ENCODE measurements around the gene CSAG3.
"Not testable (repeated sequence)": the region's sequence is repeated elsewhere in the genome, so short reads cannot be mapped to it uniquely, and the experiment has no call there.

Gene CSAG3

GRCh38 chrX:152758918-152759317 lies at the start of gene CSAG3:
TSS of gene CSAG3 (plus strand) at chrX:152759218.
- H3K79me2 ChIP-seq (ENCODE audit: control insufficient read depth, low read length); H3K36me3 ChIP-seq (ENCODE audit: control insufficient read depth, low read length); H3K4me3 ChIP-seq (ENCODE audit: low read length); H3K4me2 ChIP-seq (ENCODE audit: low read length); H4K20me1 ChIP-seq (ENCODE audit: control insufficient read depth, insufficient read depth, low read depth, low read length); H3K4me1 ChIP-seq (ENCODE audit: control insufficient read depth, low read length); H3F3A ChIP-seq (ENCODE audit: control insufficient read depth, insufficient read depth); H3K27ac ChIP-seq (ENCODE audit: low read depth, low read length); H3K27me3 ChIP-seq (ENCODE audit: control insufficient read depth, low read length); H3K9me2 ChIP-seq (replicated peaks; ENCODE audit: control insufficient read depth, low read length); H3K9me3 ChIP-seq (ENCODE audit: control insufficient read depth, insufficient read depth, low read length): not testable (repeated sequence)

DNA sequence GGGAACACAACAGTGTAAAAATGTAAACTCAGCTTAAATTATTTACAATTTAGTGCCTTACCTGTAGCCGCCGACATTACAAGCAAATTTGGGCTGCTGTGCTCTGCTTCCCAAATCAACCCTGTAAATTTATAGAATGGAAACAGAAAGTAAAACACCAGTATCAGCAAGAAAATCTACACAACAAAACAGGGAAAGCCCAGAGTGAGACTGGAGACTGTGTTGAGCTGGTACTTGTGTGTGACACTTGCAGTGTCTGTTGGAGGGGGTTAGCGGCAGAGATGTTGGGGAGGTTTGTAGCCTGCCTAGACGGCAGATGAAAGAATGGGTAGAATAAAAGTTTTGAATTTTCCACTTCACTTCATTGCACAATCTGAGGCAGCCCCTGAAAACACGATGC lies 45.8 kb upstream of the CSAG3 start:
- H3K79me2 ChIP-seq (ENCODE audit: control insufficient read depth, low read length); H3K4me1 ChIP-seq (ENCODE audit: control insufficient read depth, low read length); H3K27me3 ChIP-seq (ENCODE audit: control insufficient read depth, low read length); H3K4me2 ChIP-seq (ENCODE audit: low read length); H3K27ac ChIP-seq (ENCODE audit: low read depth, low read length); H3K9me3 ChIP-seq (ENCODE audit: control insufficient read depth, insufficient read depth, low read length); H3K9me2 ChIP-seq (replicated peaks; ENCODE audit: control insufficient read depth, low read length); H3K36me3 ChIP-seq (ENCODE audit: control insufficient read depth, low read length); H3F3A ChIP-seq (ENCODE audit: control insufficient read depth, insufficient read depth); H3K4me3 ChIP-seq (ENCODE audit: low read length); H4K20me1 ChIP-seq (ENCODE audit: control insufficient read depth, insufficient read depth, low read depth, low read length): not testable (repeated sequence)

DNA sequence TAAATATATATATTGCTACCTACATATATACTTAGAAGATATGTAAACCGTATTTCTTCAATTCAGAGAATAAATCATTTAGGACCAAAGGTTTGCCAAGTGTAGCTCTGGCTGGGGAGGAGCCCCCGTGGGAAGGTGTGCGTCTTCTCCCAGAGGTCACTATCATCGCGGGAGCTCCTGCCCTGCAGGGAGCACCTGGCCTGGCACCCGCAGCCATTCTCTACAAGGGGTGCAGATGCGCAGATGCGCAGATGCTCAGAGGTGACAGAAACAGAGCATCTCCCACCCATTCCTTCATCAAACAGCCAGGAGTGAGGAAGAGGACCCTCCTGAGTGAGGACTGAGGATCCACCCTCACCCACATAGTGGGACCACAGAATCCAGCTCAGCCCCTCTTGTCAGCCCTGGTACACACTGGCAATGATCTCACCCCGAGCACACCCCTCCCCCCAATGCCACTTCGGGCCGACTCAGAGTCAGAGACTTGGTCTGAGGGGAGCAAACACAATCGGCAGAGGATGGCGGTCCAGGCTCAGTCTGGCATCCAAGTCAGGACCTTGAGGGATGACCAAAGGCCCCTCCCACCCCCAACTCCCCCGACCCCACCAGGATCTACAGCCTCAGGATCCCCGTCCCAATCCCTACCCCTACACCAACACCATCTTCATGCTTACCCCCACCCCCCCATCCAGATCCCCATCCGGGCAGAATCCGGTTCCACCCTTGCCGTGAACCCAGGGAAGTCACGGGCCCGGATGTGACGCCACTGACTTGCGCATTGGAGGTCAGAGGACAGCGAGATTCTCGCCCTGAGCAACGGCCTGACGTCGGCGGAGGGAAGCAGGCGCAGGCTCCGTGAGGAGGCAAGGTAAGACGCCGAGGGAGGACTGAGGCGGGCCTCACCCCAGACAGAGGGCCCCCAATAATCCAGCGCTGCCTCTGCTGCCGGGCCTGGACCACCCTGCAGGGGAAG lies 44.9 kb upstream of the CSAG3 start, which contains the start of gene MAGEA2B:
Gene MAGEA2B, plus strand, starts transcription at position 814 of the 973 bp plus-strand sequence. CDS start 2,479 bp downstream, outside the sequence.
- not testable (repeated sequence) for H3K27me3 ChIP-seq (ENCODE audit: control insufficient read depth, low read length); H3K4me3 ChIP-seq (ENCODE audit: low read length)

GRCh38 chrX:152725409-152725808 lies 33.6 kb upstream of the CSAG3 start:
- TF ChIP-seq, protein P1, sequence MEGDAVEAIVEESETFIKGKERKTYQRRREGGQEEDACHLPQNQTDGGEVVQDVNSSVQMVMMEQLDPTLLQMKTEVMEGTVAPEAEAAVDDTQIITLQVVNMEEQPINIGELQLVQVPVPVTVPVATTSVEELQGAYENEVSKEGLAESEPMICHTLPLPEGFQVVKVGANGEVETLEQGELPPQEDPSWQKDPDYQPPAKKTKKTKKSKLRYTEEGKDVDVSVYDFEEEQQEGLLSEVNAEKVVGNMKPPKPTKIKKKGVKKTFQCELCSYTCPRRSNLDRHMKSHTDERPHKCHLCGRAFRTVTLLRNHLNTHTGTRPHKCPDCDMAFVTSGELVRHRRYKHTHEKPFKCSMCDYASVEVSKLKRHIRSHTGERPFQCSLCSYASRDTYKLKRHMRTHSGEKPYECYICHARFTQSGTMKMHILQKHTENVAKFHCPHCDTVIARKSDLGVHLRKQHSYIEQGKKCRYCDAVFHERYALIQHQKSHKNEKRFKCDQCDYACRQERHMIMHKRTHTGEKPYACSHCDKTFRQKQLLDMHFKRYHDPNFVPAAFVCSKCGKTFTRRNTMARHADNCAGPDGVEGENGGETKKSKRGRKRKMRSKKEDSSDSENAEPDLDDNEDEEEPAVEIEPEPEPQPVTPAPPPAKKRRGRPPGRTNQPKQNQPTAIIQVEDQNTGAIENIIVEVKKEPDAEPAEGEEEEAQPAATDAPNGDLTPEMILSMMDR (IDR thresholded peaks at IDR 0.05; ENCODE audit: low read depth, low read length, poor library complexity, severe bottlenecking), result no peak
- TF ChIP-seq EZH2phosphoT487 (IDR thresholded peaks at IDR 0.05; ENCODE audit: borderline replicate concordance, low read length), result no peak
- no peak overlapping the region for H3K27ac ChIP-seq (ENCODE audit: low read depth, low read length)

More for the DNA sequence above, 44.9 kb upstream of the CSAG3 start, which contains the start of gene MAGEA2B:
- H3K36me3 ChIP-seq (ENCODE audit: control insufficient read depth, low read length); H3K27ac ChIP-seq (ENCODE audit: low read depth, low read length); H3F3A ChIP-seq (ENCODE audit: control insufficient read depth, insufficient read depth); H3K9me2 ChIP-seq (replicated peaks; ENCODE audit: control insufficient read depth, low read length); H3K4me2 ChIP-seq (ENCODE audit: low read length); H3K4me1 ChIP-seq (ENCODE audit: control insufficient read depth, low read length); H3K79me2 ChIP-seq (ENCODE audit: control insufficient read depth, low read length); H3K9me3 ChIP-seq (ENCODE audit: control insufficient read depth, insufficient read depth, low read length); H4K20me1 ChIP-seq (ENCODE audit: control insufficient read depth, insufficient read depth, low read depth, low read length): not testable (repeated sequence)

More at GRCh38 chrX:152725409-152725808, 33.6 kb upstream of the CSAG3 start:
- no peaks in the 10 kb centered on the region for H4K20me1 ChIP-seq (ENCODE audit: control insufficient read depth, insufficient read depth, low read depth, low read length)
- no peaks in the 10 kb centered on the region for H3F3A ChIP-seq (ENCODE audit: control insufficient read depth, insufficient read depth)
- no peaks in the 10 kb centered on the region for H3K9me3 ChIP-seq (ENCODE audit: control insufficient read depth, insufficient read depth, low read length)
- no peaks in the 10 kb centered on the region for H3K4me1 ChIP-seq (ENCODE audit: control insufficient read depth, low read length)
- no peaks in the 10 kb centered on the region for H3K9me2 ChIP-seq (replicated peaks; ENCODE audit: control insufficient read depth, low read length)
- no peaks in the 10 kb centered on the region for H3K27me3 ChIP-seq (ENCODE audit: control insufficient read depth, low read length)
- no peak overlapping the region for H3K4me2 ChIP-seq (ENCODE audit: low read length)
- H3K4me3 ChIP-seq (ENCODE audit: low read length), result no peak overlapping the region
- H3K79me2 ChIP-seq (ENCODE audit: control insufficient read depth, low read length), result no peaks in the 10 kb centered on the region
- no peaks in the 10 kb centered on the region for H3K36me3 ChIP-seq (ENCODE audit: control insufficient read depth, low read length)
